ENCODE data around the gene PRRT4.

PRRT4 gene

DNA sequence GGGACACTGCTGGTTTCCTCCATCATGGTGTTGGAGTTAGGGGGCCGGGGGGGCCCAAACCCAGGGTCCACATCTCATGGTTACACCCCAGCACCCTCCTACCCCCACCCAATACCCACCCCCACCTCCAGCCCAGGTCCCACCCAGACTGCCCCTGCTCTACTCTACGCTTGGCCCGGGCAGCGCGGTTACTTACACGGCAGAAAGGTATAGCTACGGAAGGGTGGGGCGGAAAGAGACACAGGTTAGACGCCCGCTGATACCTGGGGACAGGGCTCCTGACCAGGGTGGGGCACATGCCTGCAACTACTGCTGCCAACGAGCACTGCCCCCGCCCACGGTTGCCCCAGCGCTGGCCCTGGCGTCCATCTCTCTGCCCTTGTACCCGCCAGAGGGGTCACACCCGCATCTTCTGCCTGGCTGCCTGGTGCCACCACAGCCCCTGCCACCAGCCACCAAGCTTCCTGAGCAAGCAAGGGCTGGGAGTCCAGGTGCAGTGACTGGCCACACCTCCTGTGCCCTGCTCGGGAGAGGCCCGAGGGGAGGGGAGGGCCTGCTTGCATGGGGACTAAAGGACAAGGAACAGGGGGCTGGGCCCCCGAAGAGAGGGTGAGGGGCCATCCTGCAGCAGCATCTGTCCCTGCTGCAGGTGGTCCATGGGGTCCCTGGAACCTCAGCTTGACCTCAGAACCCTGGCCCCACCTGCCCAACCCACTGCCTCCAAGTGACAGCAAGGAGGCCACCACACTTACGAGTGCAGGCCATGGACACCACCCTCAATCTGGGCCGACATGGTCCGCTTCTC lies 32.2 kb upstream of the PRRT4 start:
- Histone ChIP-seq H3K4me3 (ENCODE audit: low read length) (no peak overlapping the region), H3K27ac (ENCODE audit: low read depth, low read length) (no peak overlapping the region), H3K9ac (ENCODE audit: low read depth, low read length) (no peak overlapping the region), H3K36me3 (ENCODE audit: insufficient read depth, low read length) (peaks cover 3% of the 10 kb centered on the region; the same call in 1 of the 2 replicates), H3K27me3 (ENCODE audit: insufficient read depth, low read length) (0 out of 2 replicates have a peak, but pooled peaks cover 3% of the 10 kb centered on the region), H3K9me3 (ENCODE audit: insufficient read depth, low read depth, low read length) (no peaks in the 10 kb centered on the region), H3K4me1 (ENCODE audit: insufficient read depth, low read length) (0 out of 2 replicates have a peak, but pooled peaks cover 5% of the 10 kb centered on the region)
- 95% methylated on average over 22 of the region's 23 CpGs for WGBS

DNA sequence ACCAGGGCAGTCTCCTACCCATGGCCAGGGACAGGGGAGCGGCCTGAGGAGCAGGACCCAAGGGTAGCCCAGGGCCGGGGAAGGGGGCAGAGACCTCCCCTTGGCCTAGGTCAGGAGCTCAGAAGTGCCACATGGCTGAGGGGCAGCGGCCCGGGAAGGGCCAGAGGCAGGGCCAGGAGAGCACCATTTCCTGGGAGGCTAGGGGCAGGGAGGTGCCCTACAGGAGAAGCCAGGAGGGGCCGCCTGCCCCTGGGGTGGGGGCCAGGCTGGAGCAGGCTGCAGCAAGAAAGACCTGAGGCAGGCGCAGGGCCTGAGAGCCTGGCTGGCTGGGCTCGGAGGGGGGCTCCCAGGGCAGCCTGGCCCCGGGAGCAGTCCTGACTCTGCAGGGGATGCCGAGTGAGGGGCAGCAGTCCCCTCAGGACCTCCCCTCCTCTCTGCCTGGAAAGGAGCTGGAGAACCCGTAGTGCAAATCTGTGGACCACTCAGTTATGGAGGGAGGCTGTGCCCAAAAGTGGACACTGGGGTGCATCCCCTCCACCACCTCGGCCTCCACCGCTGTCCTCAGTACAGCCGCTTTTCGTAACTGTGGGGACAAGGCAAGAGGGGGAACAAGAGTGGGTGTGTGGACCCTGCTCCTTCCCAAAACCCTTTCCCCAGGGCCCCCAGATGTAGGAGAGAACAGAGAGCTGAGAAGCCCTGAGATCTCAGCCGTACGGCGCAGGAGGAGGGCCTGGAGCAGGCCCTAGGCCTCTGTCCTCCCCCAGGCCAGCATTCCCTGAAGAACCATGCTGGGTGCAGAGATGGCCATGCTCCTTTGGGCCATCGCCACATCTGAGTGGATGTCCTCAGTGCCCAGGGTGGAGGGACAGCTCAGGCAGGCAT lies 31.2 kb upstream of the PRRT4 start:
- peaks cover 3% of the 10 kb centered on the region; the same call in 1 of the 2 replicates for H3K36me3 ChIP-seq (ENCODE audit: insufficient read depth, low read length)
- no peak overlapping the region for H3K4me3 ChIP-seq (ENCODE audit: low read length)
- H3K27ac ChIP-seq (ENCODE audit: low read depth, low read length) = no peak overlapping the region
- H3K9me3 ChIP-seq (ENCODE audit: insufficient read depth, low read depth, low read length) = no peaks in the 10 kb centered on the region
- 0 out of 2 replicates have a peak, but pooled peaks cover 5% of the 10 kb centered on the region for H3K4me1 ChIP-seq (ENCODE audit: insufficient read depth, low read length)
- H3K9ac ChIP-seq (ENCODE audit: low read depth, low read length) = no peak overlapping the region
- 95% methylated on average over 18 of the region's 18 CpGs for WGBS
- H3K27me3 ChIP-seq (ENCODE audit: insufficient read depth, low read length) = peaks cover 12% of the 10 kb centered on the region

DNA sequence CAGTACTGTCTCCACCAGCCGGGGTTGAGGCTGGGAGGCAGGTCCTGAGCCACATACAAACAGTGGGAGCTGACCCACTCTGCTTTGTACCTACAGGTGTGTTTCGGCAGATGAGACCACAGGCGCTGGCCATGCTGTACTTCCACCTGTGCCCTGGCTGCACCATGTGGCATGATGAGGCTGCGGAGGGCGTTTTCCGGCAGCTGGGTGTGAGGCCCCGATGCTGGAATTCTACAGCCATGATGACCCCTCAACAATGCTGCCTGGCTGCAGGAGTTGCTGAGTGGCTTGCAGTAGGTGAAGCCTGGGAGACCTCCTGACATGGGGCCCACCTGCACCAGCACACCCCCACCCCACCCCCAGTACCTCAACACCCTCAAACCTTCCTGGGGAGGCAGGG lies 30.3 kb upstream of the PRRT4 start:
- H3K4me3 ChIP-seq (ENCODE audit: low read length) = no peak overlapping the region
- H3K9ac ChIP-seq (ENCODE audit: low read depth, low read length) = no peak overlapping the region
- H3K27me3 ChIP-seq (ENCODE audit: insufficient read depth, low read length) = peaks cover 15% of the 10 kb centered on the region
- WGBS = 95% methylated on average over 7 of the region's 7 CpGs
- no peak overlapping the region for H3K27ac ChIP-seq (ENCODE audit: low read depth, low read length)
- no peaks in the 10 kb centered on the region for H3K9me3 ChIP-seq (ENCODE audit: insufficient read depth, low read depth, low read length)
- H3K4me1 ChIP-seq (ENCODE audit: insufficient read depth, low read length) = 0 out of 2 replicates have a peak, but pooled peaks cover 5% of the 10 kb centered on the region
- H3K36me3 ChIP-seq (ENCODE audit: insufficient read depth, low read length) = no peaks in the 10 kb centered on the region; the same call in 1 of the 2 replicates

DNA sequence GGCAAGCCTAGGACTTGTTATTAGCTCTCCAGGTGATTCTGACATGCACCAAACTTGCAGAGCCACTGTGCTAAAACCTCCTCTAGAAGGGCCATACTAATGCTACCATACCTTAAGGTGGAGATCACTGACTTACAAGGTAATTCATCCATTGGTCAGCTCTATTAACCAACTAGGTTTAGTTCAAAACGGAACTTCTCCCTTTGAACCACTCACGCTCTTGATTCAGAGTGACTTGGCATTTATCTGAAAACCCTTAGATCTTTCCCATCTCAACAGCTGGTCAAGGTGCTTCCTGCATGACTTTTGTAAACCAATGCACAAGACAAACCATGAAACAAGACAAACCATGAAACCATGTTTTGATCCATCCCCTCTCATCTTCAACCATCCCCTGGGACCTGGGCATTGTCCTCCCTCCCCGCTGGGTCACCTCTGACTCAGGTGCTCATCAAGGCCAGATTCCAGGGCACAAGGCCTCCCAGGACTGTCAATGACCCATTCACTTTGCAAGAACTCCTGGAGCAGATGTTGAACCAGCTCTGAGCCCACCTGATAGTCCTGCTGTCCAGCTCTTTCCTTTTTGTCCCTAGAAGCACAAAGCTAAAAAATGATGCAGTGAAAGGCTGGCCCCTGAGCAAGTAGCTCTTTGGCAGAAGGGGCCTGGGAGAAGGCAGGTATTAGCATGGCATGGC lies 29.5 kb upstream of the PRRT4 start:
- Histone ChIP-seq H3K27me3 (ENCODE audit: insufficient read depth, low read length) (peaks cover 15% of the 10 kb centered on the region), H3K27ac (ENCODE audit: low read depth, low read length) (no peak overlapping the region), H3K9ac (ENCODE audit: low read depth, low read length) (no peak overlapping the region), H3K36me3 (ENCODE audit: insufficient read depth, low read length) (no peaks in the 10 kb centered on the region; the same call in 1 of the 2 replicates), H3K4me3 (ENCODE audit: low read length) (no peak overlapping the region), H3K9me3 (ENCODE audit: insufficient read depth, low read depth, low read length) (no peaks in the 10 kb centered on the region), H3K4me1 (ENCODE audit: insufficient read depth, low read length) (0 out of 2 replicates have a peak, but pooled peaks cover 5% of the 10 kb centered on the region)
- 93% methylated on average over 3 of the region's 3 CpGs for WGBS

DNA sequence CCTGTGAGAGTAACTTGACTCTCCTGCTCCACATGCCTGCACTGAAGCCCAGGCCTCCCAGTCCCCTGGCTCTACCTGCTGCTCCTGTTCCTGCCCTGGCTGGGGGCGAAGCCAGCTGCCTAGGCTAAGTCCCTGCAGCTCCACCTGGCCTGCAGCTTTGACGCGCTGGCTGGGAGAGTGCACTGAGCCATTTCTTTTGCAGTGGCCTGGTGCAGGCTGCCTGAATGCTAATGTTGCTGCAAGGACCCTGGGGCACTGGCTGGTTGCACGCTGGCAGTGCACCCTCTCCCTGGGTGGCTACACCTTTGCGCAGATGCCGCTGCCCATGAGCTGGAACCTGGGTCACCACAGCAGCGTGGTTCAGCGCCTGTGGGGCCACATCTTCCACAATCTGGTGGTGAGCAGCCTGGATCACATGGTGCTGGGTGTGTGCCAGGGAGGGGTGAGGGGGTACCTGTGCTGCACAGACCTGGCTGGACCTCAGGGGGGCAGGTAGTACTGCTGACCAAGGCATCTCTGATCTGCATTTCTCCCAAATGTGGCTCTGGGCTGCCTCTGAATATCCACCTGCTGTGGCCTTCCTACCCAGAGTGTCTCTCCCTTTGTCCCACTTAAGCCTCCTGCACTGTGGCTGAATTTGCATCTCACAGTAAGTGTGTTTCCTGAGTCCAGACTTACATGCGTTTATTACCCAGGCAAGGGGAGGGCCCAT lies 28.3 kb upstream of the PRRT4 start:
- Histone ChIP-seq H3K27ac (ENCODE audit: low read depth, low read length) (no peak overlapping the region), H3K4me1 (ENCODE audit: insufficient read depth, low read length) (0 out of 2 replicates have a peak, but pooled peaks cover 5% of the 10 kb centered on the region), H3K36me3 (ENCODE audit: insufficient read depth, low read length) (no peaks in the 10 kb centered on the region), H3K27me3 (ENCODE audit: insufficient read depth, low read length) (peaks cover 15% of the 10 kb centered on the region), H3K9me3 (ENCODE audit: insufficient read depth, low read depth, low read length) (no peaks in the 10 kb centered on the region), H3K4me3 (ENCODE audit: low read length) (no peak overlapping the region), H3K9ac (ENCODE audit: low read depth, low read length) (no peak overlapping the region)
- 86% methylated on average over 9 of the region's 9 CpGs for WGBS

DNA sequence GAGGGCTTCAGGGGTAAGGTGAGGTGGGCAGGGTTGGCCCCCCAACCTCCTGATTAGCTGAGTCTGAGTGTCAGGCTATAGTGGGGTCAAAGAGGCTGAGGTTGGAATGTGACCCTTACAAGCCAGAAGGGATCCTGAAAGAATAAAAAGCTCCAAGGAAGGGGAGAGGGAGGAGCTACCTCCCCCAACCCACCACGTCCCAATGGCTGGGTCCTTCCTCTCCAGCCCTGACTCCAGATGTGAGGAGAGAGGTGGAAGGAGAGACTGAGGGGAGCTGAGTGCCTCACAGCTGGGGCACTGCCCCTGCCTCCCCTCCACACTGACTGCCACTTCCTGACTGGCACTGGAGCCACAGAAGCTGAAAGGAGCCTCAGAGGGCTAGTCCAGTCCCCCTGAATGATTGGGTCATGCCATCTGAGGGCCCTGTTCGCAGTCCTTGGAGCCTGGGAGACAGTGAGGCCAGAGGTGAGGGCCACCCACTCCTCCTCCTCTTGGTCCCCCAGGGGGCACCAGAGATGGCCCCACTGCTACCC lies 27.7 kb upstream of the PRRT4 start:
- H3K9ac ChIP-seq (ENCODE audit: low read depth, low read length) = no peak overlapping the region
- H3K27me3 ChIP-seq (ENCODE audit: insufficient read depth, low read length) = peaks cover 15% of the 10 kb centered on the region
- WGBS = 88% methylated on average over 1 of the region's 2 CpGs
- H3K27ac ChIP-seq (ENCODE audit: low read depth, low read length) = no peak overlapping the region
- no peaks in the 10 kb centered on the region for H3K36me3 ChIP-seq (ENCODE audit: insufficient read depth, low read length)
- no peak overlapping the region for H3K4me3 ChIP-seq (ENCODE audit: low read length)
- 0 out of 2 replicates have a peak, but pooled peaks cover 5% of the 10 kb centered on the region for H3K4me1 ChIP-seq (ENCODE audit: insufficient read depth, low read length)
- H3K9me3 ChIP-seq (ENCODE audit: insufficient read depth, low read depth, low read length) = no peaks in the 10 kb centered on the region

DNA sequence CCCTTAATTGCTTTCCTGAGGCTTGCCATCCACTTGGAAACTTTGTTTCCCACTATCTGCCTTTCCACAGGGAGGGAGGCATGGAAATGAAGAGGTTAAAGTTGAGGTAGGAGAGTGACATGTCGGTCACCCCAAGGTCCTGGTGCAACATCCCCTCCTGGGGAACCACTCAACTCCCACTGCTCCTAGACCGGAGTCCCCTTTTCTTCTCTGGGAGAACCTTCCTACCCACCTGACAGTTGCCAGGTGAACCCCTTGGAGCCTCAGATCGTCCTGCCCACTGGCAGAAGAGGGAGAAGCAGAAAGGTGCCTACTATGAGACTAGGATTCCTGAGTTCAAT lies 26.6 kb upstream of the PRRT4 start:
- no peaks in the 10 kb centered on the region for H3K36me3 ChIP-seq (ENCODE audit: insufficient read depth, low read length)
- H3K9me3 ChIP-seq (ENCODE audit: insufficient read depth, low read depth, low read length) = no peaks in the 10 kb centered on the region
- H3K9ac ChIP-seq (ENCODE audit: low read depth, low read length) = no peak overlapping the region
- 0 out of 2 replicates have a peak, but pooled peaks cover 5% of the 10 kb centered on the region for H3K4me1 ChIP-seq (ENCODE audit: insufficient read depth, low read length)
- WGBS = 54% methylated on average over 3 of the region's 3 CpGs
- peaks cover 15% of the 10 kb centered on the region for H3K27me3 ChIP-seq (ENCODE audit: insufficient read depth, low read length)
- H3K4me3 ChIP-seq (ENCODE audit: low read length) = no peak overlapping the region
- H3K27ac ChIP-seq (ENCODE audit: low read depth, low read length) = no peak overlapping the region

DNA sequence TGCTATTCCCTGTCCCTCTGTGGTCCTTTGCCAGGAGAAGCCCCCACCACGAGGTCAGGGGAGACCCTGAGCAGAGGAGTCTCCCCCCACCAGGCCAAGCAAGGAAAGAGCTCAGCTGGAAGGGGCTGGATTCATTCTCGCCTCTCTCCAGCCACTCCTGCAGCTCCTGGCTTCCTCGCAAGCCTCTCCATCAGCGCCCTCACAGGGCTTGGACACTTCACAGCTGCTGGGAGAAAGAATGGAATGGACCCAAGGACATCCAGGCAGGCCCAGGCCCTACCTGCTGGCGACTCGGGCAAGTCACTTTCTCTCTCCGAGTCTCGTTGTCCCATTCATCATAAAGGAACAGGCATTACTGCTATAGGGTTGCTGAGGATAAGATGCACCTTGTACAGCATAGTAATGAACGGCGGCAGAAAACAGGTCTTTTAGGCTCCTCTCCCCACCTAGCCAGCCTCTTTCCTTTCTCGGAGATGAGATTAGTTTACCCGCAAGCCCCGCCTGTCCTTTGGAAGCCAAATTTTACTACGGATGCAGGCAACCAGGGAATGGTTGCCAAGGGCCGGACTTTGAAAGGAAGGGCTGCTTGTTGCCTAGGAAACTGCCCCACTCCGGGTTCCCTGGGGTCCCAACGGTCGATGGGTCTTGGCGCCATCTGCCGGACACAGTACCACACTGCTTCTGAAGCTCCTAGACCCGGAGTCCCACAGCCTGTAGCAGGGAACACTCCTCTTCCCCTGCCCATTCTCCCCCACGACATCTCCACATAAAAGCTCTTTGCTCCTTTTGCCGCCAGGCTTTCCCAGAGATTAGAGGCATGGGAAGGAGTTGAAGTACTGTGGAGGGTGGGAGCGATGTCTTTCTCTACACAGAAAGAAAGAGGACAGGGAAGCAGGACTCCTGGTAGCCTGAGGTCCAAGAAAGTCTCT lies 26.0 kb upstream of the PRRT4 start:
- Histone ChIP-seq H3K27me3 (ENCODE audit: insufficient read depth, low read length) (peaks cover 15% of the 10 kb centered on the region), H3K9me3 (ENCODE audit: insufficient read depth, low read depth, low read length) (no peaks in the 10 kb centered on the region), H3K4me1 (ENCODE audit: insufficient read depth, low read length) (0 out of 2 replicates have a peak, but pooled peaks cover 5% of the 10 kb centered on the region), H3K27ac (ENCODE audit: low read depth, low read length) (no peak overlapping the region), H3K36me3 (ENCODE audit: insufficient read depth, low read length) (no peaks in the 10 kb centered on the region), H3K9ac (ENCODE audit: low read depth, low read length) (no peak overlapping the region), H3K4me3 (ENCODE audit: low read length) (no peak overlapping the region)
- WGBS = 35% methylated on average over 24 of the region's 24 CpGs

DNA sequence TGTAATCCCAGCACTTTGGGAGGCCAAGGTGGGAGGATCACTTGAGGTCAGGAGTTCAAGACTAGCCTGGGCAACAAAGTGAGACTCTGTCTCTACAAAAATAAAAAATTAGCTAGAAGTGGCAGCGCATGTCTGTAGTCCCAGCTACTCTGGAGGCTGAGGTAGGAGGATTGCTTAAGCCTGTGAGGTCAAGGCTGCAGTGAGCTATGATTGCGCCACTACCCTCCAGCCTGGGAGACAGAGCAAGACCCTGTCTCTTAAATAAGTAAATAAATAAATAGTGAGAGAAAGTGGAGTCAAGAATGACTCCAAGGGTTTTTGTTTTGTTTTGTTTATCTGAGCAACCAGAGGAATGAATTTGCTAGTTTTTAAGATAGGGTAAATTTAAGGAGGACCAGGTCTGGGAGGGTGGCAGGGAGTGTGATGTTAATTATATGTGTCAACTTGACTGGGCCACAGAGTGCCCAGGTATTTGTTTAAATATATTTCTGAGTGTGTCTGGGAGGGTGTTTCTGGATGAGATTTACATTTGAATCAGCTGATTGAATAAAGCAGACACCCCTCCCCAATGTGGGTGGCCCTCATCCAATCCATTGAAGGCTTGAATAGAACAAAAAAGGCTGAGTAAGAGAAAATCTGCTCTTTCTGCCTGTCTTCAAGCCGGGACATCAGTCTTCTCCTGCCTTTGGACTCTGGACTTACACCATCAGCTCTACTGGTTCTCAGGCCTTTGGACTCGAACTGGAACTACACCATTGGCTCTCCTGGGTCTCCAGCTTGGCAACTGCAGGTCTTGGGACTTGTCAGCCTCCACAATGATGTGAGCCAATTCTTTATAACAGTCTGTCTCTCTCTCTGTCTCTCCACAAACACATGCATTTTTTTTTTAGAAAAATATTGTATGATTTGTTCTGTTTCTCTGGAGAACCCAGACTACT lies 24.8 kb upstream of the PRRT4 start:
- no peak overlapping the region for H3K4me3 ChIP-seq (ENCODE audit: low read length)
- no peaks in the 10 kb centered on the region for H3K9me3 ChIP-seq (ENCODE audit: insufficient read depth, low read depth, low read length)
- peaks cover 15% of the 10 kb centered on the region for H3K27me3 ChIP-seq (ENCODE audit: insufficient read depth, low read length)
- 91% methylated on average over 4 of the region's 4 CpGs for WGBS
- no peaks in the 10 kb centered on the region for H3K36me3 ChIP-seq (ENCODE audit: insufficient read depth, low read length)
- no peak overlapping the region for H3K9ac ChIP-seq (ENCODE audit: low read depth, low read length)
- H3K4me1 ChIP-seq (ENCODE audit: insufficient read depth, low read length) = 0 out of 2 replicates have a peak, but pooled peaks cover 5% of the 10 kb centered on the region
- H3K27ac ChIP-seq (ENCODE audit: low read depth, low read length) = no peak overlapping the region

Data from HUES64 (cell line).